ENCODE measurements around the gene DOCK8. TPM values are rescaled to one million over a fixed set of nuclear protein-coding genes. Genes with fewer than 3 reads are reported as not detected.

Gene DOCK8
- total RNA-seq, 1 experiment from 2014 or later = 1.4 TPM

- Histone ChIP-seq H3K18ac (ENCODE audit: insufficient read length, low read depth, low read length) (no peak overlapping the region), H3K27ac (ENCODE audit: insufficient read length, low read depth, low read length) (no peak overlapping the region), H3K4ac (ENCODE audit: low read depth, low read length) (no peak overlapping the region), H3T11ph (ENCODE audit: low read length) (no peak overlapping the region), H3K4me1 (ENCODE audit: insufficient read depth, low read length) (no peaks in the 10 kb centered on the region), H3K79me1 (ENCODE audit: insufficient read depth, low read depth, low read length, poor library complexity, severe bottlenecking) (no peaks in the 10 kb centered on the region), H4K91ac (ENCODE audit: insufficient read length, low read depth, low read length) (no peak overlapping the region), H2BK12ac (ENCODE audit: insufficient read length, low read depth, low read length) (no peak overlapping the region), H4K8ac (replicated peaks; ENCODE audit: insufficient read length, low read depth, low read length) (no peak overlapping the region), H2BK15ac (ENCODE audit: low read depth, low read length) (no peak overlapping the region), H2AFZ (ENCODE audit: low read length) (no peak overlapping the region), H3K23me2 (ENCODE audit: insufficient read length, low read depth, low read length, poor library complexity, severe bottlenecking) (no peaks in the 10 kb centered on the region), H3K56ac (ENCODE audit: insufficient read length, low read depth, low read length) (no peak overlapping the region), H3K23ac (ENCODE audit: insufficient read length, low read depth, low read length) (no peak overlapping the region), H3K27me3 (ENCODE audit: insufficient read depth, low read length) (no peaks in the 10 kb centered on the region), H2BK5ac (ENCODE audit: insufficient read length, low read length) (no peak overlapping the region), H3K9ac (ENCODE audit: extremely low read depth, insufficient read length, low read length) (no peak overlapping the region), H2BK120ac (ENCODE audit: low read depth, low read length, poor library complexity, severe bottlenecking) (no peak overlapping the region), H3K14ac (ENCODE audit: insufficient read depth, low read length) (no peak overlapping the region), H3K79me2 (ENCODE audit: insufficient read depth, low read length) (no peaks in the 10 kb centered on the region), H4K5ac (ENCODE audit: insufficient read length, low read depth, low read length) (no peak overlapping the region), H2AK5ac (ENCODE audit: insufficient read length, low read length) (no peak overlapping the region), H3K9me3 (ENCODE audit: control insufficient read depth, low read depth, low read length) (no peaks in the 10 kb centered on the region), H4K20me1 (ENCODE audit: control insufficient read depth, insufficient read depth, insufficient read length) (no peaks in the 10 kb centered on the region), H3K4me2 (ENCODE audit: insufficient read depth, insufficient read length, low read length) (no peak overlapping the region), H2BK20ac (ENCODE audit: low read depth, low read length, poor library complexity, severe bottlenecking) (no peak overlapping the region)
- TF ChIP-seq CTCF (conservative IDR thresholded peaks at IDR 0.05) = no peak
- Mint-ChIP-seq H3K27me3 (ENCODE audit: low read depth) (no peaks in the 10 kb centered on the region; the same call in none of the 2 replicates), H3K27ac (no peak overlapping the region), H3K4me3 (no peak overlapping the region), H3K36me3 (ENCODE audit: insufficient read depth in 1 of 3, low read depth in 3 of 3) (no peaks in the 10 kb centered on the region), H3K4me1 (peaks cover 7 to 8% of the 10 kb centered on the region in 2 experiments), H3K9me3 (no peaks in the 10 kb centered on the region)
- DNase-seq = no peak
- WGBS (ENCODE audit: extremely low coverage, insufficient read length, low lambda C conversion rate) = no CpG with 5 or more reads among the region's 1 CpG
Observed at GRCh38 chr9:431701-432100, 217.0 kb downstream of the DOCK8 start.
